Measurements from ENCODE around the gene CHST8.

DNA sequence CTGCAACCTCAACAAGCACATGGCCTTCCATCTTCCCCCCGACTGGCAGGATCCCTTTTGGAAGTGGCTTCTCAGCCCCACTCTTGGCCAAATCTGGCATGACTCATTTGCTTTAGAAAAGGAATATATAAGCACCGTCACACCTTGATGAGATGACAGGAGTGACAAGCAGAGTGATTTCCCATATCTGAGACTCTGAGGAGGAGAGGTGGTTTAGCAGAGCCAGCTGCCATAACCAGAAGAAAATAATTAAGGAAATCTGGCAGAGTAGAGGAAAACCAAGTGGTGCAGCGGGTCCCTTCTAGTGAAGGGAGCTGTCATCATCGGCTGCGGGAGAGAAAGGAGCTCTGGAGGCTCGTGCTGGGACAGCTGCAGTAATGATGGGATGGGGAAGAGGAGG, 147.5 kb downstream of the CHST8 start:
- TF ChIP-seq PRRX2 (CRISPR knock-in tag; IDR thresholded peaks at IDR 0.05) (no peak), E2F1 (CRISPR knock-in tag; IDR thresholded peaks at IDR 0.05) (no peak), NFYB (CRISPR knock-in tag; conservative IDR thresholded peaks at IDR 0.05; ENCODE audit: low read depth) (no peak), MAX (CRISPR knock-in tag; IDR thresholded peaks at IDR 0.05) (no peak), ELF4 (CRISPR knock-in tag; IDR thresholded peaks at IDR 0.05; ENCODE audit: low read depth) (no peak), EMX1 (CRISPR knock-in tag; IDR thresholded peaks at IDR 0.05) (no peak)
- TF ChIP-seq, protein P1, sequence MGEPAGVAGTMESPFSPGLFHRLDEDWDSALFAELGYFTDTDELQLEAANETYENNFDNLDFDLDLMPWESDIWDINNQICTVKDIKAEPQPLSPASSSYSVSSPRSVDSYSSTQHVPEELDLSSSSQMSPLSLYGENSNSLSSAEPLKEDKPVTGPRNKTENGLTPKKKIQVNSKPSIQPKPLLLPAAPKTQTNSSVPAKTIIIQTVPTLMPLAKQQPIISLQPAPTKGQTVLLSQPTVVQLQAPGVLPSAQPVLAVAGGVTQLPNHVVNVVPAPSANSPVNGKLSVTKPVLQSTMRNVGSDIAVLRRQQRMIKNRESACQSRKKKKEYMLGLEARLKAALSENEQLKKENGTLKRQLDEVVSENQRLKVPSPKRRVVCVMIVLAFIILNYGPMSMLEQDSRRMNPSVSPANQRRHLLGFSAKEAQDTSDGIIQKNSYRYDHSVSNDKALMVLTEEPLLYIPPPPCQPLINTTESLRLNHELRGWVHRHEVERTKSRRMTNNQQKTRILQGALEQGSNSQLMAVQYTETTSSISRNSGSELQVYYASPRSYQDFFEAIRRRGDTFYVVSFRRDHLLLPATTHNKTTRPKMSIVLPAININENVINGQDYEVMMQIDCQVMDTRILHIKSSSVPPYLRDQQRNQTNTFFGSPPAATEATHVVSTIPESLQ (CRISPR knock-in tag; IDR thresholded peaks at IDR 0.05): no peak
- TF ChIP-seq, protein P2, sequence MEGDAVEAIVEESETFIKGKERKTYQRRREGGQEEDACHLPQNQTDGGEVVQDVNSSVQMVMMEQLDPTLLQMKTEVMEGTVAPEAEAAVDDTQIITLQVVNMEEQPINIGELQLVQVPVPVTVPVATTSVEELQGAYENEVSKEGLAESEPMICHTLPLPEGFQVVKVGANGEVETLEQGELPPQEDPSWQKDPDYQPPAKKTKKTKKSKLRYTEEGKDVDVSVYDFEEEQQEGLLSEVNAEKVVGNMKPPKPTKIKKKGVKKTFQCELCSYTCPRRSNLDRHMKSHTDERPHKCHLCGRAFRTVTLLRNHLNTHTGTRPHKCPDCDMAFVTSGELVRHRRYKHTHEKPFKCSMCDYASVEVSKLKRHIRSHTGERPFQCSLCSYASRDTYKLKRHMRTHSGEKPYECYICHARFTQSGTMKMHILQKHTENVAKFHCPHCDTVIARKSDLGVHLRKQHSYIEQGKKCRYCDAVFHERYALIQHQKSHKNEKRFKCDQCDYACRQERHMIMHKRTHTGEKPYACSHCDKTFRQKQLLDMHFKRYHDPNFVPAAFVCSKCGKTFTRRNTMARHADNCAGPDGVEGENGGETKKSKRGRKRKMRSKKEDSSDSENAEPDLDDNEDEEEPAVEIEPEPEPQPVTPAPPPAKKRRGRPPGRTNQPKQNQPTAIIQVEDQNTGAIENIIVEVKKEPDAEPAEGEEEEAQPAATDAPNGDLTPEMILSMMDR (IDR thresholded peaks at IDR 0.05): no peak
- TF ChIP-seq, protein P3, sequence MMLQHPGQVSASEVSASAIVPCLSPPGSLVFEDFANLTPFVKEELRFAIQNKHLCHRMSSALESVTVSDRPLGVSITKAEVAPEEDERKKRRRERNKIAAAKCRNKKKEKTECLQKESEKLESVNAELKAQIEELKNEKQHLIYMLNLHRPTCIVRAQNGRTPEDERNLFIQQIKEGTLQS (CRISPR knock-in tag; conservative IDR thresholded peaks at IDR 0.05): no peak

All from WTC11 (cell line).